H1 (cell line): ENCODE data around the gene ERO1B. TPM values are rescaled to one million over a fixed set of nuclear protein-coding genes. Genes with fewer than 3 reads are reported as not detected.

ENCODE experiments used
- CTCF ChIA-PET: fragments of 300-600 bp; sonication (Branson Sonifier 250); formaldehyde crosslinking; loops from one replicate; lab custom pipeline; 2021; ENCODE audit not compliant: partially characterized antibody; lab: Charles Lee
- POLR2A ChIA-PET: fragments of 300-600 bp; sonication (Branson Sonifier 250); formaldehyde crosslinking; loops from one replicate; lab custom pipeline; 2021; ENCODE audit warnings: inconsistent platforms; ENCODE audit not compliant: partially characterized antibody; lab: Charles Lee
- DNase-seq, 2 experiments: peaks; one replicate each; pipeline versions ENCODE4 v3.0.0 to v3.0.0-alpha.2; 2010 to 2022; ENCODE audit warnings: low spot score in 2 of 2, low read depth in 1 of 2, mixed read lengths in 1 of 2
- FAIRE-seq: peaks from 2 replicates; lab custom pipeline; 2011; peaks lifted over from hg19 to GRCh38; lab: Jason Lieb, UNC
- H2AFZ ChIP-seq: 2 replicates; pipeline ENCODE4 v1.8.1; 2012; ENCODE audit warnings: low read length, inconsistent platforms
- H2AK5ac ChIP-seq: 2 replicates; pipeline ENCODE4 v1.6.1; 2013; ENCODE audit warnings: low read depth, low read length
- H2BK120ac ChIP-seq: replicated peaks from 2 replicates; pipeline ENCODE3; 2013; ENCODE audit warnings: low read depth, low read length, inconsistent platforms
- H2BK12ac ChIP-seq: 2 replicates; pipeline ENCODE4 v1.6.1; 2013; ENCODE audit warnings: low read depth, low read length
- H2BK15ac ChIP-seq: 2 replicates; pipeline ENCODE4 v1.6.1; 2013; ENCODE audit warnings: low read length
- H2BK20ac ChIP-seq: 2 replicates; pipeline ENCODE4 v1.6.1; 2013; ENCODE audit warnings: low read length
- H2BK5ac ChIP-seq: 2 replicates; pipeline ENCODE4 v1.6.1; 2013; ENCODE audit warnings: low read depth, low read length
- H3K14ac ChIP-seq: 2 replicates; pipeline ENCODE4 v1.6.1; 2013; ENCODE audit warnings: inconsistent platforms; ENCODE audit not compliant: insufficient read length
- H3K18ac ChIP-seq: 2 replicates; pipeline ENCODE4 v1.6.1; 2013; ENCODE audit warnings: low read length; ENCODE audit errors: extremely low read depth
- H3K23ac ChIP-seq: 2 replicates; pipeline ENCODE4 v1.6.1; 2013; ENCODE audit warnings: inconsistent platforms; ENCODE audit not compliant: insufficient read length
- H3K23me2 ChIP-seq: 2 replicates; pipeline ENCODE4 v1.6.1; 2013; ENCODE audit warnings: low read depth, low read length
- H3K27ac ChIP-seq: 2 replicates; pipeline ENCODE4 v1.6.1; 2011; ENCODE audit warnings: low read depth, low read length, inconsistent platforms
- H3K27me3 ChIP-seq, 4 experiments: replicated peaks in 1 of 4; 1 replicate in 1 of 4; 2 replicates in 3 of 4; pipeline versions ENCODE4 v1.6.1 to v1.8.1; 2011 to 2013; ENCODE audit warnings: low read length in 3 of 4, mild to moderate bottlenecking in 3 of 4, inconsistent platforms in 2 of 4, mixed read lengths in 2 of 4, moderate library complexity in 1 of 4; ENCODE audit not compliant: control insufficient read depth in 3 of 4, insufficient read depth in 3 of 4; ENCODE audit errors: extremely low read depth in 1 of 4
- H3K36me3 ChIP-seq, 4 experiments: 2 replicates each; pipeline versions ENCODE4 v1.6.1 to v1.8.1; 2011 to 2013; ENCODE audit warnings: mild to moderate bottlenecking in 4 of 4, low read length in 3 of 4, moderate library complexity in 2 of 4, control low read depth in 1 of 4, inconsistent platforms in 1 of 4; ENCODE audit not compliant: insufficient read depth in 4 of 4, control insufficient read depth in 2 of 4
- H3K4ac ChIP-seq: replicated peaks from 2 replicates; pipeline ENCODE3; 2013; ENCODE audit warnings: low read length, low read depth, mixed read lengths, inconsistent platforms; ENCODE audit not compliant: insufficient read length
- H3K4me1 ChIP-seq, 4 experiments: replicated peaks in 1 of 4; 1 replicate in 1 of 4; 2 replicates in 3 of 4; pipeline versions ENCODE4 v1.6.1 to v1.8.1; 2011 to 2013; ENCODE audit warnings: low read length in 3 of 4, inconsistent platforms in 2 of 4, mixed read lengths in 1 of 4; ENCODE audit not compliant: insufficient read depth in 4 of 4, control insufficient read depth in 3 of 4
- H3K4me2 ChIP-seq, 2 experiments: 2 replicates each; pipeline versions ENCODE4 v1.6.1 to v1.8.1; 2011 to 2013; ENCODE audit warnings: low read depth in 2 of 2, low read length in 2 of 2, control low read depth in 1 of 2, inconsistent platforms in 1 of 2, mild to moderate bottlenecking in 1 of 2; ENCODE audit not compliant: insufficient read depth in 1 of 2
- H3K4me3 ChIP-seq, 4 experiments: fragments of 200-600, 300-600 bp in 1 of 4; sonication (generic), shearing (Covaris generic), sonication (Bioruptor Twin) in 1 of 4; 2 replicates each; pipeline versions ENCODE4 v1.5.1 to v1.8.1; 2011 to 2016; ENCODE audit warnings: low read length in 4 of 4, low read depth in 3 of 4, control low read depth in 2 of 4, inconsistent platforms in 2 of 4, mild to moderate bottlenecking in 2 of 4, mixed read lengths in 1 of 4, moderate library complexity in 1 of 4; ENCODE audit not compliant: insufficient read depth in 2 of 4; ENCODE audit errors: extremely low read depth in 1 of 4
- H3K56ac ChIP-seq: replicated peaks from 2 replicates; pipeline ENCODE3; 2013; ENCODE audit warnings: low read depth, mild to moderate bottlenecking, mixed read lengths, low read length, inconsistent platforms; ENCODE audit not compliant: insufficient read length
- H3K79me1 ChIP-seq: 2 replicates; pipeline ENCODE4 v1.6.1; 2013; ENCODE audit warnings: low read depth, low read length, control low read depth
- H3K79me2 ChIP-seq, 2 experiments: 2 replicates each; pipeline versions ENCODE4 v1.6.1 to v1.8.1; 2012 to 2013; ENCODE audit warnings: low read length in 2 of 2, mild to moderate bottlenecking in 2 of 2, inconsistent platforms in 1 of 2; ENCODE audit not compliant: insufficient read depth in 2 of 2, control insufficient read depth in 1 of 2
- H3K9ac ChIP-seq, 4 experiments: replicated peaks in 1 of 4; 1 replicate in 1 of 4; 2 replicates in 3 of 4; pipeline versions ENCODE4 v1.6.1 to v1.8.1; 2011 to 2013; ENCODE audit warnings: low read depth in 3 of 4, low read length in 3 of 4, control low read depth in 2 of 4, mild to moderate bottlenecking in 2 of 4, moderate library complexity in 2 of 4, inconsistent platforms in 1 of 4; ENCODE audit errors: extremely low read depth in 1 of 4
- H3K9me3 ChIP-seq, 2 experiments: 2 replicates each; pipeline versions ENCODE4 v1.6.1 to v1.8.1; 2012 to 2013; ENCODE audit warnings: mild to moderate bottlenecking in 2 of 2, moderate library complexity in 2 of 2, control low read depth in 1 of 2, inconsistent platforms in 1 of 2, low read depth in 1 of 2, low read length in 1 of 2, mixed read lengths in 1 of 2; ENCODE audit not compliant: insufficient read depth in 2 of 2
- H4K20me1 ChIP-seq, 2 experiments: replicated peaks in 1 of 2; 2 replicates each; pipeline versions ENCODE3 to v1.8.1; 2011 to 2013; ENCODE audit warnings: inconsistent platforms in 2 of 2, low read length in 2 of 2, mild to moderate bottlenecking in 1 of 2; ENCODE audit not compliant: insufficient read depth in 2 of 2, control insufficient read depth in 1 of 2
- H4K5ac ChIP-seq: 2 replicates; pipeline ENCODE4 v1.6.1; 2013; ENCODE audit warnings: low read length, low read depth, mixed read lengths, inconsistent platforms; ENCODE audit not compliant: insufficient read length
- H4K8ac ChIP-seq: 2 replicates; pipeline ENCODE4 v1.8.0; 2013; ENCODE audit warnings: mild to moderate bottlenecking, moderate library complexity, low read length, inconsistent platforms; ENCODE audit not compliant: insufficient read depth; ENCODE audit errors: extremely low read depth
- H4K91ac ChIP-seq: replicated peaks from 2 replicates; pipeline ENCODE3; 2013; ENCODE audit warnings: low read length, mixed read lengths, inconsistent platforms; ENCODE audit not compliant: insufficient read length
- ASH2L ChIP-seq: fragments of 200-600, 300-600 bp; sonication (generic); IDR thresholded peaks from one replicate; pipeline ENCODE4 v1.7.1; 2017; ENCODE audit warnings: low read length
- CREB1 ChIP-seq: IDR thresholded peaks from 2 replicates; pipeline ENCODE4 v1.6.1; 2012; ENCODE audit warnings: inconsistent platforms
- EGR1 ChIP-seq: IDR thresholded peaks from 2 replicates; pipeline ENCODE4 v1.6.1; 2011; ENCODE audit warnings: low read depth, low read length, borderline replicate concordance
- EP300 ChIP-seq, 2 experiments: IDR thresholded peaks; 1 replicate in 1 of 2; 2 replicates in 1 of 2; pipeline ENCODE4 v1.6.1; 2011 to 2012; ENCODE audit warnings: low read depth in 2 of 2, low read length in 2 of 2, mild to moderate bottlenecking in 2 of 2, borderline replicate concordance in 1 of 2, inconsistent platforms in 1 of 2, moderate library complexity in 1 of 2
- KDM4A ChIP-seq: IDR thresholded peaks from one replicate; pipeline ENCODE4 v1.7.1; 2012; ENCODE audit warnings: low read depth, mild to moderate bottlenecking, moderate library complexity, low read length, inconsistent platforms; ENCODE audit not compliant: severe bottlenecking
- RFX5 ChIP-seq: IDR thresholded peaks from 2 replicates; pipeline ENCODE4 v1.6.1; 2011; ENCODE audit warnings: low read depth, low read length, improper control_type of control experiment, borderline replicate concordance
- RXRA ChIP-seq: IDR thresholded peaks from 2 replicates; pipeline ENCODE4 v1.6.1; 2011; ENCODE audit warnings: low read depth, mild to moderate bottlenecking, low read length, moderate library complexity; ENCODE audit not compliant: insufficient read depth
- SIN3A ChIP-seq, 2 experiments: IDR thresholded peaks in 1 of 2; conservative IDR thresholded peaks in 1 of 2; 2 replicates each; pipeline ENCODE4 v1.6.1; 2011 to 2012; ENCODE audit warnings: low read length in 2 of 2, improper control_type of control experiment in 1 of 2, low read depth in 1 of 2, mild to moderate bottlenecking in 1 of 2
- TAF7 ChIP-seq: optimal IDR thresholded peaks from 2 replicates; pipeline ENCODE3; 2011; ENCODE audit warnings: low read depth, mild to moderate bottlenecking, inconsistent platforms, low read length, moderate library complexity, borderline replicate concordance
- polyA plus RNA-seq, 7 experiments: library from polyadenylated mRNA; depleted of rRNA in 3 of 7; stranded (reverse) in 5 of 7; unstranded in 2 of 7; fragments of >200 nt in 5 of 7; fragments of 200-250 nt in 2 of 7; gene quantifications; 1 replicate in 5 of 7; 2 replicates in 1 of 7; 4 replicates in 1 of 7; pipeline versions ENCODE4 v1.2.1 to v1.2.3, GENCODE V29; 2011 to 2013; ENCODE audit warnings: missing spikeins in 2 of 7, mixed read lengths in 2 of 7
- total RNA-seq: library from RNA; stranded (reverse); fragmentation: NEBNext Ultra II Directional; extraction: Animal tissue kit (Norgen Biotek cat#: 25700); gene quantifications from 2 replicates; pipeline ENCODE4 v1.2.1, GENCODE V29; 2021

Gene ERO1B
- total and polyA plus RNA-seq, 2 of the 8 experiments (the other 6 are each of a cell fraction or from before 2014, with no cell fraction given), result 0.74 to 5.6 TPM

- CTCF ChIA-PET, result interaction anchor here (1.3 kb wide), 1 partner anchor 70 kb away, joined by 4 read pairs; no protein-coding TSS in a partner anchor
Measured at GRCh38 chr1:236275061-236275460, 6.7 kb downstream of the ERO1B start.

More at GRCh38 chr1:236275061-236275460, 6.7 kb downstream of the ERO1B start:
- Histone ChIP-seq H4K20me1 (no peaks in the 10 kb centered on the region), H3K4me3 (no peak overlapping the region), H2BK20ac (no peak overlapping the region), H3K4me1 (no peaks in the 10 kb centered on the region), H3K36me3 (no peaks in the 10 kb centered on the region), H3K4me2 (no peak overlapping the region), H3K9ac (no peak overlapping the region), H2BK5ac (no peak overlapping the region), H3K79me2 (no peaks in the 10 kb centered on the region), H4K91ac (no peak overlapping the region), H4K5ac (no peak overlapping the region), H2AFZ (no peak overlapping the region), H3K18ac (no peak overlapping the region), H4K8ac (no peak overlapping the region), H2BK120ac (no peak overlapping the region), H3K79me1 (no peaks in the 10 kb centered on the region), H2AK5ac (no peak overlapping the region), H2BK15ac (no peak overlapping the region), H3K4ac (no peak overlapping the region), H3K14ac (no peak overlapping the region), H3K56ac (no peak overlapping the region), H3K9me3 (no peaks in the 10 kb centered on the region), H2BK12ac (no peak overlapping the region), H3K23me2 (no peaks in the 10 kb centered on the region), H3K23ac (no peak overlapping the region), H3K27ac (no peak overlapping the region), H3K27me3 (no peaks in the 10 kb centered on the region)
- POLR2A ChIA-PET, result interaction anchor here (1.7 kb wide), 1 partner anchor 14 kb away, joined by 4 read pairs; no protein-coding TSS in a partner anchor
- TF ChIP-seq RXRA (no peak), CREB1 (no peak), KDM4A (no peak), RFX5 (no peak), TAF7 (no peak), ASH2L (no peak), EGR1 (no peak), SIN3A (conservative IDR thresholded peaks at IDR 0.05 in 1 of 2, IDR thresholded peaks at IDR 0.05 in 1 of 2; ENCODE audit: low read depth in 1 of 2, low read length in 2 of 2) (no peak), EP300 (IDR thresholded peaks at IDR 0.05; ENCODE audit: borderline replicate concordance in 1 of 2, low read depth in 2 of 2, low read length in 2 of 2) (no peak)
- FAIRE-seq, result no peak
- no peak for DNase-seq
